AG09309 (cell line): ENCODE measurements around the gene PBRM1.
A peak's percentile ranks its signal among the peaks of the same experiment; 100 is the strongest.

Experiments used
- DNase-seq: peaks from one replicate; pipeline ENCODE4 v3.0.0-alpha.2; 2010; ENCODE audit warnings: low read depth
- H3K4me3 ChIP-seq: 2 replicates; pipeline ENCODE4 v1.5.1; 2011; ENCODE audit warnings: mild to moderate bottlenecking, low read depth, low read length, moderate library complexity; ENCODE audit not compliant: control insufficient read depth
- CTCF ChIP-seq: IDR thresholded peaks from 2 replicates; pipeline ENCODE4 v1.5.1; 2011; ENCODE audit warnings: mild to moderate bottlenecking, low read depth, low read length, inconsistent platforms; ENCODE audit not compliant: insufficient read depth, control insufficient read depth; ENCODE audit errors: missing control alignments

PBRM1 gene

GRCh38 chr3:52712291-52713212 is 26.8 kb upstream of the PBRM1 start:
- TF ChIP-seq CTCF: no peak
- DNase-seq: no peak
- no peak overlapping the region for H3K4me3 ChIP-seq

- DNase-seq: no peak
- no peak overlapping the region for H3K4me3 ChIP-seq
- TF ChIP-seq CTCF: no peak
Measured at GRCh38 chr3:52710512-52710911, 24.8 kb upstream of the PBRM1 start.

GRCh38 chr3:52707585-52707984 is 21.9 kb upstream of the PBRM1 start:
- TF ChIP-seq CTCF: no peak
- no peak for DNase-seq
- no peak overlapping the region for H3K4me3 ChIP-seq

GRCh38 chr3:52705688-52706686 is 20.3 kb upstream of the PBRM1 start, which contains the start of the genes GLT8D1 and SPCS1:
Gene GLT8D1 (minus strand): TSS chr3:52705791. CDS start chr3:52700460, 5,331 bp downstream.
Gene SPCS1 (plus strand): TSS chr3:52706106. CDS start chr3:52706247, 141 bp downstream.
- TF ChIP-seq CTCF: no peak
- H3K4me3 ChIP-seq: peak within 1 kb of the TSS; percentile 92
- no peak for DNase-seq

GRCh38 chr3:52705438-52705687 is 19.6 kb upstream of the PBRM1 start:
- DNase-seq: no peak

More at GRCh38 chr3:52705438-52705687, 19.6 kb upstream of the PBRM1 start:
- no peak for TF ChIP-seq CTCF
- peak overlapping the region; percentile 92 for H3K4me3 ChIP-seq
